HG02884 (cell line): Measurements from ENCODE around the gene TUBA3D.
A peak's percentile ranks its signal among the peaks of the same experiment; 100 is the strongest.
"Not testable (repeated sequence)": the region's sequence is repeated elsewhere in the genome, so short reads cannot be mapped to it uniquely, and the experiment has no call there.

Source experiments
- ATAC-seq: cut with Tn5 transposase; IDR thresholded peaks from one replicate; pipeline ENCODE4 v1.9.1; 2021; ENCODE audit warnings: mild to moderate bottlenecking, moderate library complexity; ENCODE audit not compliant: unreplicated experiment

The TUBA3D gene

DNA sequence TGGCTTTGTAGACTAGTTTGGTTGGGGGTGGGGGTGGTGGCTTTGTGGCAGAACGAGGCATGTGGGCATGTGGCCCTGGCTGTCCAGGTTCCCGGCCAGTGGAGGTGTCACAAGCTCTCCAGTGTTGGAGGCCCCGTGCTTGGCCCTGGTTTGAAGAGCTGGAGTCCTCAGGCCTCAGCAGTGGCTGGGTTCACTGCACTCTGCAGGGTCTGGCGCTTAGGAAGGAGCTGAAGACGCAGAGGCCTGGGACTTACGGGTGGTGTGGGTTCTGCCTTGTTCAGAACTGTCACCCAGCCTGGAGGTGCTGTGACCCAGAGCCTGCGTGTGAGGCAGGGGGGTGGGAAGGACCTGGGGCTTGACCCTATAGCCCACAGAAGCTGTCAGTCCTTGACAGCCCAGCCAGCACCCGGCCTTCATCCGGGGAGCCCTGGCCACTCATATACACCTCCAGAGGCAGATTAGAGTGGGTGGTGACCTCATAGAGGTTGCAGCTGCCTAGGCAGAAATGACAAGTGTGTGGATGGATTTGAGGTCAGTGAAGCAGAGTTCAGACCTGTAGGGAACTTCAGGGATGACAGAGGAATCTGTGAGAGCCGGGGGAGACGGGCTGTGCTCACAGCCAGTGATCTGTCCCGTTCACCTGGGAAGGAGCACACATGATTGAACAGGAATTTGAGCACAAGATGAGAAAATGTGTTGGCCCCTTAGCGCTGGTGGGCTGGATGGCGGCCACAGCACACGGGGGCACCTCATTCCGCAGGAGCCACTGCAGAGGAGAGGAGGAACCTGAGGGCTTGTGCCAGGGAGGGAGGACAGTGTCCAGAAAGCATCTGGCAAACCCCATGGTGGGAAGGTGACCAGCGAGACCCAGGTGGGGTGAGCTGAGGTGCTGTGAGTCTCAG is 36.3 kb downstream of the TUBA3D start:
- not testable (repeated sequence) for ATAC-seq

DNA sequence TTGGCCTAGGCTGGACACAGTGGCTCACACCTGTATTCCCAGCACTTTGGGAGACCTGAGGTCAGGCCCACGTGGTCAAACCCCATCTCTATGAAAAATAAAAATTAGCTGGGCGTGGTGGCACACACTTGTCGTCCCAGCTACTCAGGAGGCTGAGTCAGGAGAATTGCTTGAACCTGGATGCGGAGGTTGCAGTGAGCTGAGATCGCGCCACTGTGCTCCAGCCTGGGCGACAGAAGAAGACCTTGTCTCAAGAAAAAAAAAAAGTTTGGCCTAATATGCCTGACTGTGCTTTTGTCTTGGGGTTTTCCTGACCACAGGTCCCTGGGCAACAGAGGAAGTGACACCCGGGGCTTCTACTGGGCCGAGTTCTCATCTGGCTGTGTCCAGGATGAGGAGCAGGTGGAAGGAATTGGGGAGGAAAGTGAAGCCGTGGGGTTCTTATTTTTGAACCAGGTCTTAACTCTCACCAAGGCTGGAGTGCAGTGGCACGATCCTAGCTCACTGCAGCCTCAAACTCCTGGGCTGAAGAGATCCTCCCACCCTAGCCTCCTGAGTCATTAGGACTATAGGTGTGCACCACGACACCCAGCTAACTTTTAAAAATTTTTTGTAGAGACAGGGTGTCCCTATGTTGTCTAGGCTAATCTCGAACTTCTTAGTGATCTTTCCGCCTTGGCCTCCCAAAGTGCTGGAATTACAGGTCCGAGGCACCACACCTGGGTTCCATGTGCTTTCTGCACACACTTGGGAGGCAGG is 38.7 kb downstream of the TUBA3D start:
- peak; percentile 63 for ATAC-seq

DNA sequence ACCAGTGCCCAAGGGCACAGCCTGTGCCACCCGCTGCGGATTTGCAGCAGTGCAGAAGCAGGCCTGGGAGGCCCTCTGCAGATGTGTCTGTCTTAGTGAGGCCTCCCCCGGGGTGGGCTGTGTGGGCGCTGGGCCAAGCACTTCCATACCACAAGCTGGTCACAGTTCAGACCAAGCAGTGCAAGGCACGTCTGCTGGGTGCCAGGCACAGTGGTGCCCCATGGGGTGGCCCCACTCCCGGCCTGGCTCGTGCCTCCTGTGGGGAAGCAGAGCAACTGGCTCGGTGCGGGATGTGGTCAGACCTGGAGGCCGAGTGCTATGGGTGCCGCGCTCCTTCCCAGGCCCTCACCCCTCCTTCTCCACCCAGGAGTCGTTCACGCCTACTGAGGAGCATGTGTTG is 39.3 kb downstream of the TUBA3D start:
- not testable (repeated sequence) for ATAC-seq

DNA sequence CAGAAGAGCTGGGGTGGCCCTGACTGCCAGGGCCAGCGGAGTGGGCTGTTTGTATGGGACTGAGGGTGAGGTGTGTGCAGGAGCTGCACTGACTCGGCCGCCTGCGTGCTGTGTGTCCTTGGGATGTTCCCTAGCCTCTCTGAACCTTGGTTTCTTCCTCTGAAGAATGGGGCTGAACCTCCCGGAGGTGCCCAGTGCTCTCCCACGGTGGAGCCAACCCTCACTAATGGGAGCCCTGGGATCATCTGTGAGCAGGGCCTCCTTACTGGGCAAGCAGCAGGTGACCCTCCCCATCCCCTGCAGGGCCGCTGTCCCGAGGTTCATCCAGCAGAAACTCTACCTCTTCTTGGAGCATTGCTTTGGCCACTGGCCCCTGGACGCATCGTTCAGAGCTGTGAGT is 40.1 kb downstream of the TUBA3D start:
- ATAC-seq: no peak

DNA sequence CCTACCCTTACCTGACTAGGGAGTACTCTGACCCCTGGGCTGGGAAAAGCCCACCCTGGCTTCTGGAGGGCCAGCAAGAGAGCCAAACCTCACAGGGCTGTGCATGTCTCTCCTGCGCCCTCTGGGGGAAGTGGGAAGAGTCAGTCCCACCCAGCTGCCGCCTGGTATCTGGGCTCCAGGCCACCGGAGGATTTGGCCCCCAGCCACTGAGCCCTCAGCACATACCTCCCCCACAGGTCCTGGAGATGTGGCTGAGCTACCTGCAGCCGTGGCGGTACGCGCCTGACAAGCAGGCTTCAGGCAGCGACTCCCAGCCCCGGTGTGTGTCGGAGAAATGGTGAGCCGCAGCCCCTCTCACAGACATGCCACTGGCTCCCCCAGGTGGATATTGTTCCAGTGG is 40.7 kb downstream of the TUBA3D start:
- not testable (repeated sequence) for ATAC-seq

DNA sequence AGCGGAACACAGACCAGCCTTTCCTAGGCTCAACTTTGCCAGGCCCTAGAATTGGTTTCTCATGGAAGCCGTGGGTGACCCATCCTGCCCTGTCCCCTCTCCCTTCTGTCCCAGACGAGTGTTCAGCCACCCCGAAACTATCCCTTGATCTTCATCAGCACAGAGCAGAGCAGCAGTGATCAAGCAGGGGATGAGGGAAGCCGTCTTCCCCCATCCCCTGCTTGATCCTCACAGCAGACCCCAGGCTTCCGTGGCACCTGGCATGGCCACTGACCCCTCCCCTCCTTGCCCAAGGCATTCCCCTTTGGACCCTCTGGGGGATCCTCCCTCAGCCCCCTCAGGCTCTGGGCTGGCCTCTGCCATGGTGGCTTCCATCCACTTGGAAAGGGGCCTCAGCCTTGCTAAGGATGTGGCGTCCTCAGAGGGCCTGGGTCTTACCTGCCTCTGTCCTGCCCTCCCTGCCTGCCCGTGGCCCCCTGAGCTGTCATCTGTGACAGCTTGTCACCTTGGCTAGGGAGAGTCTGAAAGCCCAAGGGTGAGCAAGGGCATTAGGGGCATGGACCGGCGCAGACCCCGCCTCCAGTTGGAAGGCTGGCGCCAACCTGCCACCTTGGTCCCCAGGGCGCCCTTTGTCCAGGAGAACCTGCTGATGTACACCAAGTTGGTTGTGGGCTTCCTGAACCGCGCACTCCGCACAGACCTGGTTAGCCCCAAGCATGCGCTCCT is 41.4 kb downstream of the TUBA3D start:
- ATAC-seq: no peak

DNA sequence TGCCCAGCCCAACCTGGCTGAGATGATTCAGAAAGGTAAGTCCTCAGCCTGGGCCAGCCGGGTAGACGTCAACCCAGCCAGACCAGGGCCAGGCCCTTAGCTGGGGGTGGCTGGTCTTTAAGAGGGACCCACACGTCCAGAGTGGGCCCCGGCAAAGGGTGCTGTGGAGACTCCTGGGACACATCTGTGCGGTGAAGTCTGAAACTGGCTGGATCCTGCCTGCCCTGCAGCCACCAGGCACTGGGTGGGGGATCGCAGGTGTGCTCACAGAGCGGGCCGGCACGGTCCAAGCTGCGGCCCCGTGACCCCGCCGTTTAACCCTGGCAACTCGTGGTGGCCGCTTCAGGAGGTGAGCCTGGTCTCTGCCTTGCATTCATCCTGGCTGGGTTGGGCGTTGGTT is 41.9 kb downstream of the TUBA3D start:
- not testable (repeated sequence) for ATAC-seq

DNA sequence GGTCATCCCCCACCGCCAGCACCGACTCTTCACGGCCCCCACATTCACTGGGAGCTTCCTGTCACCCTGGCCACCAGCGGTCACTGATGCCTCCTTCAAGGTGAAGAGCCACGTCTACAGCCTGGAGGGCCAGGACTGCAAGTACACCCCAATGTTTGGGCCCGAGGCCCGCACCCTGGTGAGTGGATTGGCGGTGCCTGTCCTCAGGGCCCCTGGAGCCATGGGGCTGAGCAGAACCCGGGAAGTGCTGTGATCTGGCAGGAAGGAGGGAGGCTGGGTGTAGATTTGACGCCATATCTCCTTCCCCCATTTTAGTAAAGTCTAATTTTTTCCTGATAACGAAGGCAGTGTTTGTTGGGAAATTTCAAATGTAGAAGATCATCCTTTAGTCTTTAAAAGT is 42.6 kb downstream of the TUBA3D start:
- ATAC-seq: not testable (repeated sequence)

DNA sequence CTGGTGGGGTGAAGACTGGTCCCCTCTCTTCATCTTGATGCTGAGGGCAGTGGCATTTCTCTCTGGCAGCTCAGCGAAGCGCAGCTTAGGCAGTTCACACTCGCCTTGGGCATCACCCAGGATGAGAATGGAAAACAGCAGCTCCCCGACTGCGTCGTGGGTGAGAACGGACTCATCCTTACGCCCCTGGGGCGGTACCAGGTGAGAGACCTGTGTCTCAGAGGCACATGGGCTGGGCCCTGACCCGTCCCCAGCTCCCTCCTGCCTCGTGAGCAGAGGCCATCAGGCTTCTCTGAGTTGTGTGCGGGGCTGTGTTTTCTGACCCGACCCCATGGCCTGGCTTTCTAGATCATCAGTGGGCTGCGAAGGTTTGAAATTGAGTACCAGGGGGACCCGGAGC is 43.5 kb downstream of the TUBA3D start:
- ATAC-seq: no peak

DNA sequence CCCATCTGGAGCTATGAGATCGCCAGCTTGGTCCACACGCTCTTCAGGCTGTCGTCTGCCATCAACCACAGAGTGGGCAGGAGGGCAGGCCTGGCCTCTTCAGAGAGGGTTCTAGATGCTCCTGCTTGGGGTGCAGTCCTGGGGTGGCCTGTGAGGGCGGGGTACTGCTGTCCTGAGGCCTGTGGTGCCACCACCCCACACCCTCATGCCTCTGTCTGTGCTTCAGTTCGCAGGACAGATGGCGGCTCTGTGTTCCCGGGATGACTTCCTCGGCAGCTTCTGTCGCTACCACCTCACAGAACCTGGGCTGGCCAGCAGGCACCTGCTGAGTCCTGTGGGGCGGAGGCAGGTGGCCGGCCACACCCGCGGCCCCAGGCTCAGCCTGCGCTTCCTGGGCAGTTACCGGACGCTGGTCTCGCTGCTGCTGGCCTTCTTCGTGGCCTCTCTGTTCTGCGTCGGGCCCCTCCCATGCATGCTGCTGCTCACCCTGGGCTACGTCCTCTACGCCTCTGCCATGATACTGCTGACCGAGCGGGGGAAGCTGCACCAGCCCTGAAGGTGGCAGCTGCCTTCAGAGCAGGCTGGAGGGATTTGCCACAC is 44.1 kb downstream of the TUBA3D start:
- not testable (repeated sequence) for ATAC-seq

DNA sequence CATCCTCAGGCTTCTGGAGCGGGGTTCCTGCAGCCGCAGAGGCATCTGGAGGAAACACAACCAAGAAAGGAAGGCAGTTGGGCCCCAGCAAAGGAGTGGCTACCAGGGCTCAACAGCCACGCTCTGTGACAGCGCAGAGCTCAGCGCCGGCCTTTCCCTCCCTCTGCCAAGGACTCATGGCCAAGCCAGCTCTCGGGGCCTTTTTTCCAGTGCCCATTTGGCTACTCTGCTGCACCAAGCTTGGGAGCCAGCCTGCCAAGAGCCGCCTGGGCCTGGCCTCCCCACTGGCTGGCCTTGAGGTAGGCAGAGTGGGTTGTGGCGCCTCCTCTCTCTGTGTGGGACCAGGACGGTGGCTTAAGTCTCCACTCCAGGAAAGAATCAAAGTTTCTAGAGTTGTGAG is 44.6 kb downstream of the TUBA3D start:
- no peak for ATAC-seq

DNA sequence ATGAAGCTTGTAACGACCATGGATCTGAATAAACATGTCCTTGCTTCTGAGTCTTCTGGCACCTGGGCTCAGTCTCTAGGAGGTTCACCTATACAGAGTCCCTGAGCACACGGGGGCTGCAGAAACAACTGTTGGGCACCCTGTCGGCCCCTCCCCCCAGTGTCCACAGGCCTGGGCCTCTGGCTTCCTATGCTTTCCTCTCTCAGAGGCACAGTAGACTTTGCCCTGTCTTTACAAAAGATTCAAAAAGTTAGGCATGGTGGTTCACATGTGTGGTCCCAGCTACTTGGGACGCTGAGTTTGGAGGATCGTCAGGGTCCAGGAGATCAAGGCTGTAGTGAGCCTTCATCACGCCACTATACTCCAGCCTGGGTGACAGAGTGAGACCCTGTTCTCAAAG is 45.6 kb downstream of the TUBA3D start:
- not testable (repeated sequence) for ATAC-seq

DNA sequence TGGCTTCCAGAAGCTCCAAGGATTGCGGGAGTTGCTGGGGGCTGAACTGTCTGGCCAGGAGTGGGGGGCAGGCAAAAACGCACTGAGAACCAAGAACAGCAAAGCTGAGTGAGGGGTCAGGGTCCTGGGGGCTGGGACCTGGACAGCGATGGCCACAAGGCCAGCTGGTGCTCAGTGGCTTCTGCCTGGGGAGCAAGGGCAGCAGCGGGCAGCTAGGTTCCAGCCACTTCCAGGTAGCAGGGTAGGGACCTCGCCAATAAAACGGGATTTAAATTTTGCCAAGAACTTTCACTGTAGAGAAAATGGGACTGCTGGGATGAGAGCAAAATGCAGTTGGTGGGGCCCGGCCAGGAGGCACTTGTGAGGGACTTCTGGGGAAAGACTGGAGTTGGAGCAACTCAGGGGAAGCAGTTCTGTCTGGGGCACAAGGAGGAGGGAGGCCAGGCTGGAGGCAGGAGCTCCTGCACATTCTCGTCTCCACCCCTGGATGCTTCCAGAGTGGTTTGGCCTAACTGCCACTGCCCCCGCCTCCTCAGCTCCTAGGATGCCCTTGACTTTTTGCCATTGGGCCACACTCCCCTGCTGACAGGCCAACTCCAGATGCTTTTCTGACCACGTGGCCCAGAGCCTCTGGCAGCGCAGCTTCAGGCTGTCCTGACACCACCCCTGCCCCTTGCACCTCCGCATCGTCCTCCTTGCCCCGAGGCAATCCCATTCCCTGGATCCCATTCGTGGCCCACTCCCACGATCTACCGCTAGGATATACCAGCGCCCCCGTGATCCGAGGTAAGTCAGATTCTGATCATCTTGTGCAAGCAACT is 46.3 kb downstream of the TUBA3D start:
- ATAC-seq: no peak

DNA sequence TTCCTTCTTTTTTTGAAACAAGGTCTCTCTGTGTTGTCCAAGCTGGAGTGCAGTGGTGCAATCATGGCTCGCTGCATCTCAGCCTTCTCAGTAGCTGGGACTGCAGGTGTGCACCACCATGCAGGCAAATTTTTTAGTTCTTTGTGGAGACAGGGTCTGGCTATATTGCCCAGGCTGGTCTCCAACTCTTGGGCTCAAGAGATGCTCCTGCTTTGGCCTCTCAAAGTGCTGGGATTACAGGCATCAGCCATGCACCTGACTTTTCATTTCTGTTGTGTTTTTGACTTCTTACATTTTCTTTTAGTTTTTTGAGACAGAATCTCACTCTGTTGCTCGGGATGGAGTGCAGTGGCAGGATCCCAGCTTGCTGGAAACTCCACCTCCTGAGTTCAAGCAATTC is 49.3 kb downstream of the TUBA3D start:
- not testable (repeated sequence) for ATAC-seq

DNA sequence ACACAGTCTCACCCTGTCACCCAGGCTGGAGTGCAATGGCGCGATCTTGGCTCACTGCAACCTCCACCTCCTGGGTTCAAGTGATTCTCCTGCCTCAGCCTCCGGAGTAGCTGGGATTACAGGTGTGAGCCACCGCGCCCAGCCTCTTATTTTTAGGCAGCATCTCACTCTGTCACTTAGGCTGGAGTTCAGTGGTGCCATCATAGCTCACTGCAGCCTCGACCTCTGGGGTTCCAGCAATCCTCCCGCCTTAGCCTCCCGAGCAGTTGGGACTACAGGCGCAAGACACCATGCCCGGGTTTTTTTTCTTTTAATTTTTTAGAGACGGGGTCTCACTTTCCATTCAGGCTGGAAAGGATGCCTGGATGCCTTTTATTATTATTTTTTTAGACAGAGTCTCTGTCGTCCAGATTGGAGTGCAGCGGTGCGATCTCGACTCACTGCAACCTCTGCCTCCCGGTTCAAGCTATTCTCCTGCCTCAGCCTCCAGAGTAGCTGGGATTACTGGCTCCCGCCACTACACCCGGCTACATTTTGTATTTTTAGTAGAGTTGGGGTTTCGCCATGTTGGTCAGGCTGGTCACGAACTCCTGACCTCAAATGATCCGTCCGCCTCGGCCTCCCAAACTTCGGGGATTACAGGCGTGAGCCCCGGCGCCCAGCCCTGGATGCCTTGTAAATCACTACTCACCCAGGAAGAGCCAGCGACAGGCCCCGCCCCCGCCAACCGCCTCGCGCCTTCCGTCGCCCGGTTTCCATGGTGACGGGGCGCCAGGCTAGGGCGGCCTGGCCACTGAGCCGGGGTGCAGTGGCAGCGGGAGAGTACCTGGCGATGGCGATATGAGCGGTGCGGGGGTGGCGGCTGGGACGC is 51.4 kb downstream of the TUBA3D start, which contains the start of gene CCDC74A:
TSS of gene CCDC74A (plus strand) at position 758 of the 871 bp plus-strand sequence. CDS start at position 841, 83 bp downstream.
- ATAC-seq: peak; percentile 80

DNA sequence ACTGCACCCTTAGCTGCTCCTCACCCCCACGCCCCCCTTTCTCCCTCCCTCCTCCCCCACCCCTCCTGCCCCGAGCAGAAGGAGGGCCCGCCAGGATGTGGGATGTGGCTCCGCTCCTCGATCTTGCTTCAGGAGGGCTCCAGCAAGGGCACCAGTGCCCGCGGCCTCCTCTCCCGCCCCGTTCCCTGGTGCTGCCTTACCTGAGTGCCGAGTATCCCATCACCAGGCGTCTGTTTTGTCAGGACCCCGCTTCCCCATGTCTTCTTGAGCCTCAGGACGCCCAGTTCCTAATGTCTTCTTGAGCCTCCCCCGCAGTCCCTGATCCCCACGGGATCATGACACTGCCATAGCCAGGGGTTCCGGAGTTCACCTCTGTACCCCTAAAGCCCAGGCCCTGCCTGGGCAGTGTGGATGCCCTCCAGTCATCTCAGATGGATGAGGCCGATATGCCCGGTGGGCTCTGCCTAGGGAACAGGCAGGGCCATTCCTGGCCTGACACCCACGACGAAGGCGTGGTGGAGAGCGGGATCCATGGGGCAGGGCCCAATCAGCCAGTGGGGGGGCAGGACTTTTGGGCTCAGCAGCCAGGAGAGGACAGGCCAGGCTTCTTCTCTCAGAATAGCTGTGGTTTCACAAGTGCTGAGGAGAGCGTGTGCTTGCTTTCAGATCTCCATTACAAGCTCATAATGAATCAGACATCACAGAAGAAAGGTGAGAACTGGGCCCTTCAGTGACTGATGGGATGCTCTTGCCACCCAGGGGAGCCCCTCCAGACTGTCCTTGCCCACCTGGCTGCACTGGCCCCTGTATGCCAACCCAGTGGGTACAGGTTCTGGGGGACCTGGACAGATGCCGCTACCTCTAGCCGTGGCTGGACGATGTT is 53.3 kb downstream of the TUBA3D start:
- ATAC-seq: peak; percentile 57

DNA sequence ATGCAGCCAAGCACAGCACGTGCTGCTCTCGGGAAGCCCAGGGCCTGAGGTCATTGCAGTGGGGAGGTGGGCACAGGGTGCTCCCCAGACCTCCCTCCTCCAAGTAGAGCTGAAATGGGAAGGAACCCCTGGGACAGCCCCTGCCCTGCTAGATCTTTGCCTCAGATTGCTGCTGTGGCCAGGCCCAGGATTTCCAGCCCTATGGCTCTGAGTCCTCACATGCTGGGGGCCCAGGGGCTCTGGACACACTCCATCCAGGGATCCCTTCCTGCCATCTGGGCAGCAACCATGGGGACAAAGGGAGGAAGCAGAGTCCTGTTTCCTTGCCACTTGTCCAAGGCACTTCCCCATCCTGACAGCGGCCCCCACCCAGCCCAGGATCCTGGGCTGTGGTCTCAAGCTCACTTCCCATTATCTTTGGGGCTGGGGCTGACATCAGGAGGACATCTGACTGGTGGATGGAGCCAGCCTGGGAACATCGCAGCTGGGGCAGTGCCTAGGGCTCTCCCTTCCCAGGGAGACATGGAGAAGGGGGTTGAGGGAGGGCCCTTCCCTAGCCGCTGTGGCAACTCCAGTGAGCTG is 54.0 kb downstream of the TUBA3D start:
- ATAC-seq: not testable (repeated sequence)
